ENCODE data around the gene STAG1. TPM values are rescaled to one million over a fixed set of nuclear protein-coding genes. Genes with fewer than 3 reads are reported as not detected.

Gene STAG1
- total and polyA plus RNA-seq, 4 donors = 11.0 to 68.6 (median 38.4) TPM

- no peak overlapping the region for H3K27ac ChIP-seq (ENCODE audit: low read depth in 1 of 2, low read length in 2 of 2)
- H3K9me3 ChIP-seq (ENCODE audit: control insufficient read depth, low read length) = no peaks in the 10 kb centered on the region
- intact Hi-C loops (cut with DNase I) = no loop called here
- no peak for DNase-seq
- no peaks in the 10 kb centered on the region for H3K27me3 ChIP-seq (ENCODE audit: control insufficient read depth in 1 of 2, insufficient read depth in 2 of 2, low read length in 1 of 2)
- no peak for ATAC-seq (ENCODE audit: low FRiP score)
- 91 to 92% methylated on average over 4 of the region's 4 CpGs for WGBS, 2 donors
- no peak overlapping the region for H3K4me3 ChIP-seq (ENCODE audit: low read length in 2 of 2)
- peaks cover 0 to 4% of the 10 kb centered on the region in 2 donors for H3K4me1 ChIP-seq (ENCODE audit: control insufficient read depth in 1 of 2, insufficient read depth in 2 of 2, low read length in 2 of 2)
- no peaks in the 10 kb centered on the region for H3K36me3 ChIP-seq (ENCODE audit: control insufficient read depth in 1 of 2, insufficient read depth in 2 of 2, low read length in 1 of 2)
These were observed 48.7 kb downstream of the STAG1 start for GRCh38 chr3:136703429-136703828.

GRCh38 chr3:136699271-136699828 lies 52.8 kb downstream of the STAG1 start:
- WGBS, 2 donors = 63 to 70% methylated on average over 5 of the region's 5 CpGs
- Histone ChIP-seq H3K27me3 (ENCODE audit: control insufficient read depth in 1 of 2, insufficient read depth in 2 of 2, low read length in 1 of 2) (no peaks in the 10 kb centered on the region), H3K27ac (ENCODE audit: low read depth in 1 of 2, low read length in 2 of 2) (no peak overlapping the region), H3K9me3 (ENCODE audit: control insufficient read depth, low read length) (no peaks in the 10 kb centered on the region), H3K4me3 (ENCODE audit: low read length in 2 of 2) (no peak overlapping the region), H3K36me3 (ENCODE audit: control insufficient read depth in 1 of 2, insufficient read depth in 2 of 2, low read length in 1 of 2) (no peaks in the 10 kb centered on the region), H3K4me1 (ENCODE audit: control insufficient read depth in 1 of 2, insufficient read depth in 2 of 2, low read length in 2 of 2) (peaks cover 3 to 7% of the 10 kb centered on the region in 2 donors)
- DNase-seq = no peak
- no peak for ATAC-seq (ENCODE audit: low FRiP score)
- intact Hi-C loops (cut with DNase I) = no loop called here

DNA sequence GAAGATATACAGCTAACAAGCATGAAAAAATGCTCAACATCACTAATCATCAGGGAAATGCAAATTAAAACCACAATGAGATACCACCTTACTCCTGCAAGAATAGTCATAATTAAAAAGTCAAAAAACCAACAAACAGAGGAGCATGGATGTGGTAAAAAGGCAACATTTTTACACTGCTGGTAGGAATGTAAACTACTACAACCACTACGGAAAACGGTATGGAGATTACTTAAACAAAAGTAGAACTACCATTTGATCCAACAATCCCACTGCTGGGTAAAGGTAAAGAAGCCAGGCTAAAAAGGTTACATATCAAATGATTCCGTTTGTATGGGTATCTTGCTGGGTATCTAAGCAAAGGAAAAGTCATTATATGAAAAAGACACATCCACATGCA lies 53.8 kb downstream of the STAG1 start:
- ATAC-seq (ENCODE audit: low FRiP score) = no peak
- Histone ChIP-seq H3K27ac (ENCODE audit: low read depth in 1 of 2, low read length in 2 of 2) (no peak overlapping the region), H3K36me3 (ENCODE audit: control insufficient read depth in 1 of 2, insufficient read depth in 2 of 2, low read length in 1 of 2) (no peaks in the 10 kb centered on the region), H3K9me3 (ENCODE audit: control insufficient read depth, low read length) (no peaks in the 10 kb centered on the region), H3K27me3 (ENCODE audit: control insufficient read depth in 1 of 2, insufficient read depth in 2 of 2, low read length in 1 of 2) (no peaks in the 10 kb centered on the region), H3K4me3 (ENCODE audit: low read length in 2 of 2) (no peak overlapping the region), H3K4me1 (ENCODE audit: control insufficient read depth in 1 of 2, insufficient read depth in 2 of 2, low read length in 2 of 2) (peaks cover 3 to 7% of the 10 kb centered on the region in 2 donors)
- WGBS, 2 donors = 86 to 87% methylated on average over 3 of the region's 3 CpGs
- no peak for DNase-seq
- intact Hi-C loops (cut with DNase I) = no loop called here

- DNase-seq = no peak
- H3K4me3 ChIP-seq (ENCODE audit: low read length in 2 of 2) = no peak overlapping the region
- 89 to 90% methylated on average over 6 of the region's 6 CpGs for WGBS, 2 donors
- no peak for ATAC-seq (ENCODE audit: low FRiP score)
- H3K4me1 ChIP-seq (ENCODE audit: control insufficient read depth in 1 of 2, insufficient read depth in 2 of 2, low read length in 2 of 2) = peaks cover 3 to 4% of the 10 kb centered on the region in 2 donors
- intact Hi-C loops (cut with DNase I) = no loop called here
- no peaks in the 10 kb centered on the region for H3K9me3 ChIP-seq (ENCODE audit: control insufficient read depth, low read length)
- no peaks in the 10 kb centered on the region for H3K27me3 ChIP-seq (ENCODE audit: control insufficient read depth in 1 of 2, insufficient read depth in 2 of 2, low read length in 1 of 2)
- H3K27ac ChIP-seq (ENCODE audit: low read depth in 1 of 2, low read length in 2 of 2) = no peak overlapping the region
- no peaks in the 10 kb centered on the region for H3K36me3 ChIP-seq (ENCODE audit: control insufficient read depth in 1 of 2, insufficient read depth in 2 of 2, low read length in 1 of 2)
These were observed 55.4 kb downstream of the STAG1 start for GRCh38 chr3:136696797-136697196.

DNA sequence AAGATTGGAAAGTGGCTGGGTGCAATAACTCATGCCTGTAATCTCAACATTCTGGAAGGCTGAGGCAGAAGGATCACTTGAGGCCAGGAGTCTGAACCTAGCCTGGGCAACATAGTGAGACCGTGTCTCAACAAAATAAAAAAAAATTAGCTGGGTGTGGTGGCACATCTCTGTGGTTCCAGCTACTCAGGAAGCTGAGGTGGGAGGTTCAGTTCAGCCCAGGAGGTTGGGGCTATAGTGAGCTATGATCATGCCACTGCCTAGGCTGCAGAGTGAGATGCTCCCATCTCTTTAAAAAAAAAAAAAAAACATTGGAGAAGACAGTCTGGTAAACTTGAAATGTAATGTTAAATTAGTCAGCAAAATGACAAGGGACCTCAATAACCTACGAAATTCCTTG lies 57.9 kb downstream of the STAG1 start:
- 84 to 86% methylated on average over 2 of the region's 2 CpGs for WGBS, 2 donors
- H3K36me3 ChIP-seq (ENCODE audit: control insufficient read depth in 1 of 2, insufficient read depth in 2 of 2, low read length in 1 of 2) = no peaks in the 10 kb centered on the region
- no peaks in the 10 kb centered on the region for H3K9me3 ChIP-seq (ENCODE audit: control insufficient read depth, low read length)
- DNase-seq = no peak
- H3K27ac ChIP-seq (ENCODE audit: low read depth in 1 of 2, low read length in 2 of 2) = no peak overlapping the region
- H3K4me1 ChIP-seq (ENCODE audit: control insufficient read depth in 1 of 2, insufficient read depth in 2 of 2, low read length in 2 of 2) = peaks cover 4 to 7% of the 10 kb centered on the region in 2 donors
- H3K4me3 ChIP-seq (ENCODE audit: low read length in 2 of 2) = no peak overlapping the region
- no peaks in the 10 kb centered on the region for H3K27me3 ChIP-seq (ENCODE audit: control insufficient read depth in 1 of 2, insufficient read depth in 2 of 2, low read length in 1 of 2)
- no peak for ATAC-seq (ENCODE audit: low FRiP score)
- intact Hi-C loops (cut with DNase I) = no loop called here

DNA sequence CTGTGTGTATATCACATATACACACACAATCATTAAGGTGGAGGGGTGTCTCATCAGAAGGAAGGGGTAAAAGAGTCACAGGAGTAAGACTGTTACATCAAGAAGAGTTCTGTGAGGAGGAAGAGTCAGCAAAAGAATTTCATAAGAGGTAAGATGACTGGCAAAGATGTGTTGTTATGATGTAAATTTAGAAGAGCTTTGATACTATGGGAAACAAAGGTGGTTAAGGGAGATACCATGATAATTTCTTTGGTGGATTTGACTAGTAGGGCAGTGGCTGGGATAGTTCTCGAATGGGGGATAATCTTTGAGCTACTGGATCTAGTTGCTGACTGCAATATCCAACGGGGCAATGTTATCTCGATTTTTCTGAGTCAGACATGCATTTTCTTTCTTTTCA lies 61.6 kb downstream of the STAG1 start:
- 90 to 92% methylated on average over 3 of the region's 3 CpGs for WGBS, 2 donors
- Histone ChIP-seq H3K36me3 (ENCODE audit: control insufficient read depth in 1 of 2, insufficient read depth in 2 of 2, low read length in 1 of 2) (no peaks in the 10 kb centered on the region), H3K9me3 (ENCODE audit: control insufficient read depth, low read length) (no peaks in the 10 kb centered on the region), H3K4me1 (ENCODE audit: control insufficient read depth in 1 of 2, insufficient read depth in 2 of 2, low read length in 2 of 2) (peaks cover 0 to 4% of the 10 kb centered on the region in 2 donors), H3K27me3 (ENCODE audit: control insufficient read depth in 1 of 2, insufficient read depth in 2 of 2, low read length in 1 of 2) (no peaks in the 10 kb centered on the region), H3K27ac (ENCODE audit: low read depth in 1 of 2, low read length in 2 of 2) (no peak overlapping the region), H3K4me3 (ENCODE audit: low read length in 2 of 2) (no peak overlapping the region)
- no peak for DNase-seq
- no peak for ATAC-seq (ENCODE audit: low FRiP score)
- intact Hi-C loops (cut with DNase I) = no loop called here

DNA sequence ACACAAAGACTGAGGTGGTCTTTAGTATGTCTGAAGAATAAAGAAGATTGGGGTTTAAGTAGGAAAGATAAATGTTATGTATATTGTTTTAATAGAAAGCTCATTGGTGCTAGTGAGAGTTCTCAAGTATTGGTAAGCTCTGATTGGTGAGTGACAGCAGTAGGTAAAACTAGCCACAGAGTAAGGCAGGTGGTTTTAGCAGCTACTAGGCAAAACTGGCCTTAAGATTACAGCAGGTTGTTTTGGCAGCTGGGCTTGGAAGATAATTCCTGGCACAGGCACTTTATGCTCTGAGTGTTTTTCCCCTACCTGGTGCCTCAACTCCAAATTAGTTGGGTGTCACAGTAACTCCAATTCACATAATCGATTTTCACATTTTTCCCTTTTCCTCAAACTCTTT lies 66.3 kb downstream of the STAG1 start:
- no peak for DNase-seq
- ATAC-seq (ENCODE audit: low FRiP score) = no peak
- Histone ChIP-seq H3K27me3 (ENCODE audit: control insufficient read depth in 1 of 2, insufficient read depth in 2 of 2, low read length in 1 of 2) (no peaks in the 10 kb centered on the region), H3K4me1 (ENCODE audit: control insufficient read depth in 1 of 2, insufficient read depth in 2 of 2, low read length in 2 of 2) (peaks cover 0 to 4% of the 10 kb centered on the region in 2 donors), H3K27ac (ENCODE audit: low read depth in 1 of 2, low read length in 2 of 2) (no peak overlapping the region), H3K9me3 (ENCODE audit: control insufficient read depth, low read length) (no peaks in the 10 kb centered on the region), H3K4me3 (ENCODE audit: low read length in 2 of 2) (no peak overlapping the region), H3K36me3 (ENCODE audit: control insufficient read depth in 1 of 2, insufficient read depth in 2 of 2, low read length in 1 of 2) (no peaks in the 10 kb centered on the region)
- WGBS, 2 donors = 91 to 93% methylated on average over 1 of the region's 1 CpG
- intact Hi-C loops (cut with DNase I) = no loop called here

GRCh38 chr3:136682740-136683312 lies 69.4 kb downstream of the STAG1 start:
- intact Hi-C loops (cut with DNase I) = no loop called here
- H3K27me3 ChIP-seq (ENCODE audit: control insufficient read depth in 1 of 2, insufficient read depth in 2 of 2, low read length in 1 of 2) = no peaks in the 10 kb centered on the region
- no peaks in the 10 kb centered on the region for H3K36me3 ChIP-seq (ENCODE audit: control insufficient read depth in 1 of 2, insufficient read depth in 2 of 2, low read length in 1 of 2)
- no peak overlapping the region for H3K4me3 ChIP-seq (ENCODE audit: low read length in 2 of 2)
- ATAC-seq (ENCODE audit: low FRiP score) = no peak
- H3K4me1 ChIP-seq (ENCODE audit: control insufficient read depth in 1 of 2, insufficient read depth in 2 of 2, low read length in 2 of 2) = no peaks in the 10 kb centered on the region
- H3K9me3 ChIP-seq (ENCODE audit: control insufficient read depth, low read length) = no peaks in the 10 kb centered on the region
- DNase-seq = no peak
- H3K27ac ChIP-seq (ENCODE audit: low read depth in 1 of 2, low read length in 2 of 2) = no peak overlapping the region
- WGBS, 2 donors = 91 to 98% methylated on average over 3 of the region's 3 CpGs

DNA sequence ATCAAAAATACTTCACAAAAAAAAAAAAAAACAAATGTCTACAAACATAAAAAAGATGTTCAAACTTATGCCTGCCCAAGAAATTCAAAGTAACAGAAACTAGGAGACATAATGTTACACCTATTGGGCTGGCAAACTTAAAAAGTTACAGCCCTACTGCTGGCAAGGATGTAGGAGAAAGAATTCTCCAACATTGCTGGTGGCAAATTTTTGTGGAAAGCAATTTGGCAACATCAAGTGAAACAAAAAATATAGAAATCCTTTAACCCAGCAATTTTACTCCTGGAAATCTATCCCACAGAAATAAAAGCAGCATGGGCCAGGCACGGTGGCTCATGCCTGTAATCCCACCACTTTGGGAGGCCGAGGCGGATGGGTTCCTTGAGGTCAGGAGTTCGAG lies 73.2 kb downstream of the STAG1 start:
- ATAC-seq (ENCODE audit: low FRiP score) (no peak), DNase-seq (no peak)
- H3K27me3 ChIP-seq (ENCODE audit: control insufficient read depth in 1 of 2, insufficient read depth in 2 of 2, low read length in 1 of 2) = no peaks in the 10 kb centered on the region
- H3K36me3 ChIP-seq (ENCODE audit: control insufficient read depth in 1 of 2, insufficient read depth in 2 of 2, low read length in 1 of 2) = no peaks in the 10 kb centered on the region
- no peak overlapping the region for H3K27ac ChIP-seq (ENCODE audit: low read depth in 1 of 2, low read length in 2 of 2)
- H3K4me1 ChIP-seq (ENCODE audit: control insufficient read depth in 1 of 2, insufficient read depth in 2 of 2, low read length in 2 of 2) = peaks cover 0 to 3% of the 10 kb centered on the region in 2 donors
- WGBS, 2 donors = 94 to 97% methylated on average over 4 of the region's 4 CpGs
- intact Hi-C loops (cut with DNase I) = no loop called here
- no peak overlapping the region for H3K4me3 ChIP-seq (ENCODE audit: low read length in 2 of 2)
- H3K9me3 ChIP-seq (ENCODE audit: control insufficient read depth, low read length) = no peaks in the 10 kb centered on the region
